ENCODE data around the gene PPP1R3F. TPM values are rescaled to one million over a fixed set of nuclear protein-coding genes. Genes with fewer than 3 reads are reported as not detected.
A peak's percentile ranks its signal among the peaks of the same experiment; 100 is the strongest.

Gene PPP1R3F
- total RNA-seq, 1 donor from 2014 or later: 21.9 TPM

DNA sequence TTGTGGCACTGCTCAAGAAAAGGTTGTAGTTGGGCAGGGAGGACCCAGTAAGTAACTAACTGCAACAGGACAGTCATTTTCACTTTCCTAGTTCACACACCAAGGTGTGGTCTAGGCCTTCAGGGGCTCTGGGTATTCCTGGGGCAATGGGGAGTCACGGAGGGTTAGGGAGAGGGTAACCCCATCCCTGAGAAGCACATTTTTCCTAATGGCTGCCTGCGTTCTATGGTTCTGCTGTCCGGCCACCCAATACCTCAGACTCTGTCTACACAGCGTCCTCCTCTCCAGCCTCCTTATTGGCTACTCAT lies 937 bp upstream of the PPP1R3F start:
- ATAC-seq (ENCODE audit: poor library complexity): no peak
- intact Hi-C loops (cut with DNase I): no loop called here

DNA sequence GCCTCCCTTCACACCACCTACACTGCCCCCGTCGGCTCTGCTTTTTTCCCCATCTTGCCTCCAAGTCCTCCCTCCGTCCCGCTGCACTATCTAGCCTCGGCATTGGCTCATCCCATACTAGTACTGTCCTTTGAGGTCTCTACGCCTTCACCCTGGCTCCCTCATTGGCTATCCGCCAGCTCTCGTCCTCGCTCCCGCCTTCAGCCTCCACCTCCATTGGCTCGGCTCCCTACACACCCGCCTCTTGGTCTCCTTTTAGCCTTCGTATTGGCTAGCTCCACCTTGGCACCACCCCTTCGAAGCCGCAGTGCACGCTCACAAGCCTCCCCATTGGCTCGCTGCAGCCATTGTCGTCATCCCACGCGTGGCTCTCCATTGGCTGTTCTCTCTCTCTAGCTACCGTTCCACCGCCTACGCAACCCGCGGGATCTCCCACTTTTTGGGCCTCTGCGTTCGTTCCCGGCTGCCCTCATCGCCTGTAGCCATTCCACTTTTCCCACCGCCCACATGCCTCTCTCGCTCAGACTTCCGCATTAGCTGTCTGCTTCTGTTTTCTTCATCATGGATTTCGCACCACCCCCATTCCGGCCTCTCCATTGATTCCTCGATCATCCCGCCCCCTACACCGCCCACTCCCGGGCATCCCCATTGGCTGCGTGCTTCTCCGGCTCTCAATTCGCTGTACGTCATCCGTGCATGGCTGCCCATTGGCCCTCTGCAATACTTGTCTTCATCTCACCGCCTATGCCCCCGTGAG lies 405 bp upstream of the PPP1R3F start:
- intact Hi-C loops (cut with DNase I): no loop called here
- peak; percentile 97 for DNase-seq
- peak; percentile 94 for ATAC-seq (ENCODE audit: poor library complexity)

More for the DNA sequence above, 937 bp upstream of the PPP1R3F start:
- DNase-seq: no peak

DNA sequence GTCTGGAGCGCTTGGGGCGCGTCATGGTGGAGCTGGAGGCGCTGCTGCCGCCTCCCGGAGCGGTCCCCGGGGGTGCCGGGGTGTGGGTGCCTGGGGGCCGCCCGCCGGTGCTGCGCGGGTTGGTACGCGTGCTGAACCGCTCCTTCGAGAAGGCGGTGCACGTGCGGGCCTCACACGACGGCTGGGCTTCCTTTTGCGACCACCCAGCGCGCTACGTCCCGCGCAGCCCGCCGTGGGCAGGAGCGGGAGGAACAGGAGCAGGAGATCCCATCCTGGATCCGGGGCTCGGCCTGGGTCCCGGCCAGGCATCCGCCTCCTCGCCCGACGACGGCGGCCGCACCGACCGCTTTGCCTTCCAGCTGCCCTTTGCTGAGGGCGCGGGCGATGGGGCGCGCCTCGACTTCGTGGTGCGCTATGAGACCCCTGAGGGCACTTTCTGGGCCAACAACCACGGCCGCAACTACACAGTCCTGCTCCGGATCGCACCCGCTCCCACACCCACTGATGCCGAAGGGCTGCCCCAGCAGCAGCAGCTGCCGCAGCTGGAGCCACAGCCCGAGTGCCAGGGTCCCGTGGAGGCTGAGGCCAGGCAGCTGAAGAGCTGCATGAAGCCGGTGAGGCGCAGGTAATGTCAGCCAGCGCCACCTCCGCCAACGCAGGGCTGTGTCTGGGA lies 792 bp downstream of the PPP1R3F start:
- no peak for ATAC-seq (ENCODE audit: poor library complexity)
- intact Hi-C loops (cut with DNase I): no loop called here
- no peak for DNase-seq

DNA sequence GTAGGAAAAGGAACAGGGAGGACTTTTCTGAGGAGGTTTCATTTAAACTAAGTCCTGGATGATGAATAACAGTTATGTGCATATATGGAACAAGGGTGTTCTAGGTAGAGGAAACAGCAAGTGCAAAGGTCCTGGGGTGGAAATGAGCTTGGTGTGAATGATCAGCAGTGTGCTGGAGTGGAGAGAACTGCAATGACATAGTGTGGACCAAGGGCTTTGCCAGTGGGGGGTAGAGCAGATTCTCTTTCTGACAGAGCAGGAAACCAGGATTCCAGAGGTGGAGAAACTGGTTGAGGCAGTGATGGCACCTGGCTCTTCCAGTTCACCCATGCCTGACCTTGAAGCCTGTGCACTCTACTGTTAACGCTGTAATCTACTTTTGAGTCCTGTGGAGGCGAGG lies 1.7 kb downstream of the PPP1R3F start:
- intact Hi-C loops (cut with DNase I): no loop called here
- no peak for ATAC-seq (ENCODE audit: poor library complexity)
- DNase-seq: no peak

DNA sequence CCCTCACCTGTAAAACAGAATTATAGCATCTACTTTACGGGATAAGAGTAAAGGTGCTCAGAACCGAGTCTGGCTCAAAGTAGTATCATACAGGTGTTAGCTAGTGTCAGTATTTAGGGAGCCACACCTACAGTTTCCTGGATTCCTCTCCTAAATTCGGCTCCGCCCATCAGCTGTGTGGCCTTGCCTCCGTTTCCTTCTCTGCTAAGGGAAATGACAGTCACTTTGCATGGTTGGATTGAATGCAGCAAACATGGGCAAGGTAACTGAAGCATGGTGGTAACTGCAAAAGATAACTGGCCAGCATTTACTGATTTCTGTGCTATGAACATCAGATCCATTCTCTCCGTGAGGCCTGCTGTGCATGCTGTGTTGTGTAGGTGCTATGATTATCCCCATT lies 2.8 kb downstream of the PPP1R3F start:
- intact Hi-C loops (cut with DNase I): no loop called here

DNA sequence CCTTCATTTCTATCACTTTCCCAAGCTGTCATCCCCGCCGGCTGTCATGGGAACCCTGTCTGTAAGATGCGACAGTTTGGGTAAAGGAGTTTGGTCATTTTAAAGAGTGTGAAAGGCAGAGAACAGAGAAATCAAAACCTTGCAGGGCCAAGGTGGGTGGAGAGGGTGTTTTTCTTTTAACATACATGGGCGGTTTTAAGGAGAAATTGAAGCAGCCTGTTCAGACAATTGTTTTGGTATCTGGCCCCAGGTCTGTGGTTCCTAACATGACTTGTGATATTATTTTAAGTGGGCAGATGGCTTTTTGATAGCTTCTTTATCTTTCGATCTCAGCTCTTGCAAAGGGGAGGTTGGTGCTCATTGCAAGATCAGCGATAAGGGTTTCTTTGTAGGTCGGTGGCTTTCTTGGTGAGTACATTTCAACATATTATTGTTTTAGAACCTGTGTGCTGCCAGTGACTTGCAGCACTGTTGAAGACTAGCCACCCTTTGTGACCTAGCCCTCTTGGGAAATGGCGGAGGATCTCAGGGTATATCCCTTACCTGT lies 3.7 kb downstream of the PPP1R3F start:
- ATAC-seq (ENCODE audit: poor library complexity): no peak
- no peak for DNase-seq
- intact Hi-C loops (cut with DNase I): no loop called here

More for the DNA sequence above, 2.8 kb downstream of the PPP1R3F start:
- DNase-seq (no peak), ATAC-seq (ENCODE audit: poor library complexity) (no peak)

DNA sequence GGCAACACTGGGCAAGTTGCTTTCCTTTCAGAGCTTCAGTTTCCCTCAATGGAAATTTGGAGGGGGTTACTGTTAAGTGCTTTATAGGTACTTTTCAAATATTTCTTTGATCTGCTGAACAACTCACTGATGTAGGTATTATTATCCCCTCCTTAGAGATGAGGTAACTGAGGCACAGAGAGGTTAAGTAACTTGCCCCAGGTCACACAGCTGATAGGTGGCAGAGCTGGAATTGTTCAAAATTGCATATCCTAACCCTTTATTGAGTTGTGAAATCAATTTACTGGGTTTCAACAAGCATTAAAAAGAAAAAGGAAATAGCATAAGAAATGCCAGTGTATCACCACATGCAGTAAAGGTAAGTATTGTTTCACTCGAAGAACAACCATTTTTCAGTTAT lies 6.6 kb downstream of the PPP1R3F start:
- ATAC-seq (ENCODE audit: poor library complexity) (no peak), DNase-seq (no peak)
- intact Hi-C loops (cut with DNase I): no loop called here

DNA sequence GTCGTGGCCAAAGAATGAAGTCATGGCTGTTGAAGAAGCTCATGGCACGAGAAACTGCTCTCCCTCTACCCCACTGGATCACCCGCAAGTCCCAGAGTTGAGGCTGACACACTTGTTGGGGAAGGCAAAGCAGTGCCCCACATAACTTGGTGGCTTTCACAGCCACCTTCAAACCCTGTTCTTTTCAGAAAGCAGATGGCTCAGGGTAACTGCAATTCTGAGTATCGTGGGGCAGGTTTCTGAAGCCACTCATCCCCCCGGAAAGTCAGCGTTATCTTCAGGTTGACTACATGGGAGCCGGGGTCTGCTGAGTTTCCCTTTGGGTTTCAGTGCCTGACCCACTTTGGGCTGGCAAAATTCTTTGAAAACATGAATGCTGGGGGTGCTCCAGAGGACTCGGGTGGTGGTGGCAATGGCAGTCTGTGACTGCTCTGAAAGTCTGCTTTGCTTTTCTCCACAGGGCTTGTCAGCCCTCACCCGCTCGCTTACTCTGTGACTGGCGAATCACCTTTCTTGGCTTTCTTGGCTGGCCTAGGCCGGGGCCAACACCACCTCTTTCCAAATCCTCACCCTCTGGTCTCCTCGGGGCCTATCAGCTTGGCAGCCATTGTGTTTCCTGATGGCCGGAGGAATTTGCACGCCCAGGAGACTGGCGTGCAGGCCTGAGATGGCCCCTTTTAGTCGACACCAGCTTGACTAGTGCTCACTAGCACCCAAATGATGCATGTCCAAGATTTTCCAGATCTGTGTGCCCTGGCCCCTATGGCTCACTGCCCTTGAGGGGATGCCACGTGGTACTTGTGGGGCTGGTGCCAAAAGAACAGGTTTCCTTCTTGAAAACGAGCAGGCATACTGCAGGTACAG lies 7.3 kb downstream of the PPP1R3F start:
- ATAC-seq (ENCODE audit: poor library complexity) (peak; percentile 46), DNase-seq (no peak)
- intact Hi-C loops (cut with DNase I): no loop called here

DNA sequence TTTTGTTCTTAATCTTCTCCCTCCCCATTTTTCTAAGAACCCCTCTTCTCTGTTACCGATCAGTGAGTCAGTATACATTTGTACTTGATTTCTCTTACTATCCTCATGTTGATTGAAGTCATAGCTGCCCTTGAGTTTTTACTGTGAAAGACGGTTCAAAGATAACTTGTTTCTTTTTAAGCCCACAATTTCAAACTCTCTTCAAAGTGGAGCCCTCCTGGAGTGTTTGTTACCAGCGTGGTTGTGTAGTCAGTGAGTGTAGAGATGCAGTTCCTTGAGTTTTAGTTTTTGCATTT lies 7.9 kb downstream of the PPP1R3F start:
- DNase-seq: no peak
- no peak for ATAC-seq (ENCODE audit: poor library complexity)
- intact Hi-C loops (cut with DNase I): no loop called here

DNA sequence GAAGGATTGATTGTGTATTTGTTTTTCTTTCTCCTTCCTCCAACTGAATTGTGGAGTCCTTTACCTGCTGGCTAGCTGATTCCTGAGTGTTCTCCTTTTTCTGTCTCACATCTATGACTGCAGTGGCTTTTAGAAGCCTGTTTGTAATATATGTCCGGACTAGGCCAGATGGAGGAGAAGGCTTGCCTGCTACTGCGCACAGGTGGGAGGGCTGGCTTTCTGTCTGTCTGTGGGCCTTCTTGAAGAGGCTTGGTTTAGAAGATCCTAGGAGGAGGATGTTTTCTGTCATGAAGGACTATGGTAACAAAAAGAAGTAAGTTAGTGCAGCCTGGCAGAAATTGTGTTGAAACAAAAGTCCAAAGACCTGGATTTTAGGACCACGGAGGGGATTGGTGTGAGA lies 8.5 kb downstream of the PPP1R3F start:
- intact Hi-C loops (cut with DNase I): no loop called here
- DNase-seq: no peak

DNA sequence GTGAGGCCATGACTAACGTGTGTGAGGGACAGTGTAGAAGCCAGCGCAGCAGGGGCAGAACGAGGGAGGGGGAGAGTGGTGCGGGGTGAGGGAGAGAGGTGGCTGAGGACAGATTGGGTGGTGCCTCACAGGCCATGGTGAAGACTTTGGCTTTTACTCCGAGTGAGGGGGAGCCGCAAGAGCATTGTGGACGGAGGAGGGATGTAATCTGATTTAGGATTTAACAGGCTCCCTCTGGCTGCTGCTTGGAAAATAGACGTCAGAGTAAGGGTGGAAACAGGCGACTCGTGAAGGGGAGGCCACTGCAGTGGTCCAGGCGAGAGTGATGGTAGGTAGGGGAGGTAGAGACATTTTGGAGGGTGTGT lies 13.0 kb downstream of the PPP1R3F start:
- intact Hi-C loops (cut with DNase I): no loop called here
- no peak for DNase-seq
- peak; percentile 70 for ATAC-seq (ENCODE audit: poor library complexity)

More for the DNA sequence above, 8.5 kb downstream of the PPP1R3F start:
- ATAC-seq (ENCODE audit: poor library complexity): no peak

DNA sequence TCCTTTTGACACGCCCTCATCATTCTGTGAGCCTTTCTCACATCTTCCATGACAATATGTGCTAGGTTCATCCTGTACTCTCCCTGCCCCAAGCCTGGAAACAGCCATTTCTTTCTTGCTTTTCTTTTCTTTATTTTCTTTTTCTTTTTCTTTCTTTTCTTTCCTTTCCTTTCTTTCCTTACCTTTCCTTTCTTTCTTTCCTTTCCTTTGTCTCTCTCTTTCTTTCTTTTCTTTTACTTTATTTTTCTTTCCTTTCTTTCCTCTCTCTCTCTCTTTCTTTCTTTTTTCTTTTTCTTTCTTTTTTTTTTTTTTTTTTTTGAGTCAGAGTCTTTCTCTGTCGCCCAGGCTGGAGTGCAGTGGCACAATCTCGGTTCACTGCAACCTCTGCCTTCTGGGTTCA lies 14.6 kb downstream of the PPP1R3F start:
- intact Hi-C loops (cut with DNase I): no loop called here
- ATAC-seq (ENCODE audit: poor library complexity) (no peak), DNase-seq (no peak)

DNA sequence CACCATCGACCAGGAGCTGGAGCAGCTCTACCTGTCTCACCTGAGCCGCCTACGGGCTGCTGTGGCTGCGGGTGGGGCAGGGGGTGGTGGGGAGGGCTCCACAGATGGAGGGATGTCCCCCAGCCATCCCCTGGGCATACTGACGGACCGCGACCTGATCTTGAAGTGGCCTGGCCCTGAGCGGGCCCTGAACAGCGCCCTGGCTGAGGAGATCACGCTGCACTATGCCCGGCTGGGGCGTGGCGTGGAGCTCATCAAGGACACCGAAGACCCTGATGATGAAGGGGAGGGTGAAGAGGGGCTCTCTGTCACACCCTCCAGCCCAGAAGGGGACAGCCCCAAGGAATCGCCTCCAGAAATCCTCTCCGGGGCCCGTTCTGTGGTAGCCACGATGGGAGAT lies 16.5 kb downstream of the PPP1R3F start:
- DNase-seq (no peak), ATAC-seq (ENCODE audit: poor library complexity) (no peak)
- intact Hi-C loops (cut with DNase I): no loop called here

DNA sequence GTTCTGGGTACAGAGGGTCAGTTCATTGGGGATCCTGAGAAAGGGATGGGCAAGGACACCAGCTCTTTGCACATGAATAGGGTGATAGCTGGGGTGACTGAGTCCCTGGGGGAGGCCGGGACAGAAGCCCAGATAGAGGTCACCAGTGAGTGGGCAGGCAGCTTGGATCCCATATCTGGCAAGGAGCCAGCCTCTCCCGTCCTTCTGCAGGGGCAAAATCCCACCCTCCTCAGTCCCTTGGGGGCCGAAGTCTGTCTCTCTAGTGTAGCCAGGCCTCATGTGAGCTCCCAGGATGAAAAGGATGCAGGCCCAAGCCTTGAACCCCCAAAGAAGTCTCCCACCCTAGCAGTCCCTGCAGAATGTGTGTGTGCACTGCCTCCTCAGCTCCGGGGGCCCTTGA lies 17.0 kb downstream of the PPP1R3F start:
- DNase-seq: no peak
- intact Hi-C loops (cut with DNase I): no loop called here
- no peak for ATAC-seq (ENCODE audit: poor library complexity)

DNA sequence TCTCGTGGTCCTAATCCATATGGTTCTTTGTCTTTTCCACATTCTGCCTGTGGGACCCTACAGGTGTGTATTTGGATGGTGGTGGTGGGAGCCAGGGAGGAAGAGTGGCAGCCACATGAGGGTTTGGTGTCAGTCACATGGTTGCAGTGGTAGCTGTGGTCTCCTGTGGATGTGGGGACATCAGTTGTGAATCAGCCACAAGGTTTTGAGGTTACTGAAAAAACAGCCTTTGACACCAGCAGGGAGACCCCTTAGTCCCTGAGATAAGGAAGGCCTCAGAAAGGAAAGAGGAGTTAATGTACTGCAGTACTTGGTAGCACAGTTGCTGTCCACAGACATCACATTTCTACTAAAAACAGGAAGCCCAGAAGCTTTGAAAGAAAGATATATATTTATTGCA lies 18.1 kb downstream of the PPP1R3F start:
- intact Hi-C loops (cut with DNase I): no loop called here
- DNase-seq (no peak), ATAC-seq (ENCODE audit: poor library complexity) (no peak)

DNA sequence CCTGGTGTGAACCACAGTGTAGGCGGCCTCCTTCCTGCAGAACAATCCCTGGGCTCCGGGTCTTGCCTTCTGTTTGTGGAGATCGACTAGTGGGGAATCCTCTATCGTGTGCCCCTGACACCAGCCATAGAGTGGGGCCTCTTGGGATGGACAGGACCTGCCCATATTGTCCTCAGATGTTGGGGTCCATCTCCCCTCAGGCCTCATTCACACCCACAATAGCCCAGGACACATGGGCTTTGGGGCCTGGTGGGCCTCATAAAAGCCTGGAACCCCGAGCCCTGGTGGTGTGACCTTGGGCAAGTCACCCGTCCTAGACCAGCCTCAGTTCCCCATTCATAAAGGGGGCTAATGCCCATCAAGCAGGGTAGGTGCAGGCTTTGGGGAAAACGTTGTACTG lies 20.6 kb downstream of the PPP1R3F start:
- DNase-seq (no peak), ATAC-seq (ENCODE audit: poor library complexity) (no peak)
- intact Hi-C loops (cut with DNase I): no loop called here

DNA sequence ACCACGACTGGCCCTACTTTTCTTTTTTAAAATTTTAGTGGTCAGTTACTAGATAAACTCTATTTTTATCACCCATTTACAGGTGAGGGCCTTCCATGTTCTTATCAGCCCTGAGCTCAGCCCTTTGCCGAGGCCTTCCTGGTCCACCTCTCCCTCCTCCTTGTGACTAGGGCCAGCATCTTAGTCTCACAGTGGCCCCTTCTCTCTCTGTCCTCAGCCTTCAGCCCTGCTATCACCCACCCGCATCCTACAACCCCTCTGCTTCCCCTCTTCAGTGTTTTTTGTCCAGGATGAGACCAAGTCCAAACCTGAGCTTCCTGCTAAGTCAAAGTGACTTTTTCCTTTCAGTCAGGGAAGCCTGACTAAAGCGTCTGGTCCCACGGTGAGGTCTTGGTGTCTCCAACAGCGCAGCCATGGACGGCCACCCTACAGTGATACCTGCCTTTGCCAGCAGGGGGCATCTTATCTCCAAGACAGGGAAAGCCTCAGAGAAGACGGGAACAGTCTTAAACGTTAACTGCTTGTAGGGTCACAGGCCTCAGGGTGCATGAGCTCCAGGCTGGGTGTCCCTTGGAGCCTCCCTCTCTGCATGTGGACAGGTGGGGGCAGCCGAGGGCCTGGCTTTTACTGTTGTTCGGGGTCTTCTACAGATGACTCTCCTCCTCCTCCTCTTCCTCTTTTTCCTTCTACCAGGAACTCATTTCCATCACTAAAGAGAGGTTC lies 22.2 kb downstream of the PPP1R3F start:
- intact Hi-C loops (cut with DNase I): no loop called here
- DNase-seq (peak; percentile 61), ATAC-seq (ENCODE audit: poor library complexity) (peak; percentile 57)

DNA sequence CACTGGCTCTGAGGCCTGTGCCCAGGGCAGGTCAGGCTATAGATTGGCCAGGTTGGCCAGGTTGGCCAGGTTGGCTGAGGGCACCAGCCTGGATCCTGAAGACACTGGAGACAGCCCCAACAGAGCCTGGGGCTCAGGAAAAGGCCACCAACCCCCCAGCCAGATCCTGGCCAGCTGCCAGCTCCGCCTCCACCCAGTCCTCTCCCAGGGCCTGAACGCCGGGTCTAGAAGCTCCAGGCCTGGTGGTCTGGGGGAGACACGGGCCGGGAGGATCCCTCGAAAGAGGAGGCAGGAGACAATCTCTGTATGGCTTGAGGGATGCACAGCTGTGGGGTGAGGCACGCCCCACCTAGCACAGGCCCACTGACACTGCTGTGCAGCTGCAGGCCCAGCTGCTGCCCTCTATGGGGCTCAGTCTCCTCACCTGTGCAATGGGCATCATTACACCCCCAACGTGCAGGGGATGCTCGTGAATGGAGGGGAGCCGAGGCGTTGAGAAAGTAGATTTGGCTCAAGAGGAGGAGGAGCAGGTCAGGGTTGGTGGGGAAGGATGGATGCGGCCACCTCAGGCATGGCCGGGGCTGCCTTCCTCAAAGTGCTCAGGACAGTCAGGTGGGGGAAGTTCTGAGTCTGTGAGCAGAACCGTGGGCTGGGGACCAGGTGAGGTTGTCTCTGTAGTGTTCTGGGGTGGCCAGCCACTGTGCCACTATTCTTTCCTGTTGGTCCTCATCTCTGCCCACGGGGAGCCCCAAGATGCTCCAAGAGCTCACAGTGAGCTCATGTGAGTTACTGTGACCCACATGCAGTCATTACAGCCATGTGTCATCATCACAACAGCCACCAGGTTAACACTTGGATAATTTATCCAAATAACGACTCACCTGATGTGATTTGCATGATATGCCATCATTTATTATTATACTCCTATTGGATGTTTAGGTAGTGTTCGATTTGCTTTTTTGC lies 23.1 kb downstream of the PPP1R3F start:
- no peak for DNase-seq
- ATAC-seq (ENCODE audit: poor library complexity): no peak
- intact Hi-C loops (cut with DNase I): no loop called here

All from Right ventricle myocardium superior (tissue), 1 donor.